Astrocyte (in vitro differentiated cells and primary cell): ENCODE measurements around the gene TNIK.

ENCODE experiments used
- EZH2 ChIP-seq: IDR thresholded peaks from 2 replicates; pipeline ENCODE4 v1.6.1; 2012; ENCODE audit warnings: mild to moderate bottlenecking, low read length, inconsistent platforms; ENCODE audit not compliant: insufficient read depth
- TF ChIP-seq, protein P1 (sequence below): IDR thresholded peaks from 2 replicates; pipeline ENCODE4 v1.5.1; 2011; ENCODE audit warnings: low read depth, mild to moderate bottlenecking, inconsistent platforms, low read length, moderate library complexity; ENCODE audit not compliant: insufficient read depth

DNA sequence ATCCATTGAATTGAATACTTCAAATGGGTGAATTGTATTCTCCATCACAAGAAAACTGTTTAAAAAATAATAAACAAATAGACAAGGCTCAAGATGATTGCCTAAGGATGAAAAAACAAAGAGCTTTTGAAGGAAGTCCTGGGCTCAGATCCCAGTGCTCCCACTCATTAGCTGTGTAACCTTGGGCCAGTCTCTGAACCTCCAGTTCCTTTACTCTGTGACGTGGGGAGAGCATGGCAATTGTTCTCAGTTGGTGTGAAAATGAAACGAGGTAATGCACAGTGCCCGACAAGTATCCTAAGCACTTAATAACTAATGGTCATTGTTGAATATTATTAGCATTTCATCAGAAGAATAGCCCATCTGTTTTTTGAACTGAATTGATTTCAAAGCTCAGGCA, 40.7 kb downstream of the TNIK start:
- TF ChIP-seq, protein P1, sequence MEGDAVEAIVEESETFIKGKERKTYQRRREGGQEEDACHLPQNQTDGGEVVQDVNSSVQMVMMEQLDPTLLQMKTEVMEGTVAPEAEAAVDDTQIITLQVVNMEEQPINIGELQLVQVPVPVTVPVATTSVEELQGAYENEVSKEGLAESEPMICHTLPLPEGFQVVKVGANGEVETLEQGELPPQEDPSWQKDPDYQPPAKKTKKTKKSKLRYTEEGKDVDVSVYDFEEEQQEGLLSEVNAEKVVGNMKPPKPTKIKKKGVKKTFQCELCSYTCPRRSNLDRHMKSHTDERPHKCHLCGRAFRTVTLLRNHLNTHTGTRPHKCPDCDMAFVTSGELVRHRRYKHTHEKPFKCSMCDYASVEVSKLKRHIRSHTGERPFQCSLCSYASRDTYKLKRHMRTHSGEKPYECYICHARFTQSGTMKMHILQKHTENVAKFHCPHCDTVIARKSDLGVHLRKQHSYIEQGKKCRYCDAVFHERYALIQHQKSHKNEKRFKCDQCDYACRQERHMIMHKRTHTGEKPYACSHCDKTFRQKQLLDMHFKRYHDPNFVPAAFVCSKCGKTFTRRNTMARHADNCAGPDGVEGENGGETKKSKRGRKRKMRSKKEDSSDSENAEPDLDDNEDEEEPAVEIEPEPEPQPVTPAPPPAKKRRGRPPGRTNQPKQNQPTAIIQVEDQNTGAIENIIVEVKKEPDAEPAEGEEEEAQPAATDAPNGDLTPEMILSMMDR: no peak
- TF ChIP-seq EZH2: no peak
